ENCODE data around the gene OXT. TPM values are rescaled to one million over a fixed set of nuclear protein-coding genes. Genes with fewer than 3 reads are reported as not detected.

The OXT gene
- total and polyA plus RNA-seq, 2 of the 13 experiments (the other 11 are each of a cell fraction or from before 2014, with no cell fraction given), result not detected

GRCh38 chr20:3106658-3107463 lies 35.4 kb downstream of the OXT start:
- TSS peak; percentile 77 for BruUV-seq (replicated peaks)
- Histone ChIP-seq H3K4me1 (ENCODE audit: insufficient read depth, low read length) (peaks cover 63% of the 10 kb centered on the region), H3K27me3 (ENCODE audit: control insufficient read depth in 1 of 2, insufficient read depth in 2 of 2, low read length in 2 of 2) (no peaks in the 10 kb centered on the region), H4K20me1 (ENCODE audit: insufficient read depth, low read length) (no peaks in the 10 kb centered on the region), H3K9ac (ENCODE audit: insufficient read depth, low read depth, low read length) (peak overlapping the region; percentile 35), H3K4me2 (ENCODE audit: low read depth, low read length) (peak overlapping the region; percentile 37), H2AFZ (ENCODE audit: low read length) (no peak overlapping the region), H3K9me3 (ENCODE audit: low read length) (no peaks in the 10 kb centered on the region), H3K4me3 (replicated peaks in 1 of 3; ENCODE audit: insufficient read depth in 1 of 3, low read depth in 2 of 3, low read length in 3 of 3) (peak overlapping the region in 1 of 3 experiments; percentile 24; a peak in 1 of 6 replicates), H3K27ac (ENCODE audit: extremely low read length, insufficient read depth, low read length) (peak overlapping the region; percentile 56), H3K79me2 (ENCODE audit: insufficient read depth, low read length) (no peaks in the 10 kb centered on the region), H3K36me3 (replicated peaks in 1 of 2; ENCODE audit: control insufficient read depth in 1 of 2, insufficient read depth in 2 of 2, low read length in 2 of 2) (peaks cover 0 to 7% of the 10 kb centered on the region in 2 experiments; a peak in 2 of 5 replicates)
- in situ Hi-C loops (cut with HindIII; ENCODE audit: extremely low pct_ligation_motif_present, low pct_unique_long_range_greater_than_20kb) (no loop called here), intact Hi-C loops (cut with micrococcal nuclease; ENCODE audit: unreplicated experiment) (no loop called here)
- 40% methylated on average over 9 of the region's 14 CpGs for WGBS (ENCODE audit: low lambda C conversion rate)
- peak; percentile 83 for FAIRE-seq
- peak; percentile 43 for ATAC-seq
- CTCF ChIA-PET (ENCODE audit: low intra/inter-chr PET ratio, low total read pairs), result no interaction called here
- POLR2A ChIA-PET, result interaction anchor here (0.7 kb wide), 1 partner anchor 16 kb away, joined by 3 read pairs; no protein-coding TSS in a partner anchor
- DNase-seq (ENCODE audit: low spot score), result peak; percentile 68
- TF ChIP-seq ATF6 (CRISPR knock-in tag; conservative IDR thresholded peaks at IDR 0.05), result no peak
- TF ChIP-seq WIZ (CRISPR knock-in tag; IDR thresholded peaks at IDR 0.05), result no peak
- TF ChIP-seq AFF4 (CRISPR knock-in tag; IDR thresholded peaks at IDR 0.05), result no peak
- TF ChIP-seq BATF2 (CRISPR knock-in tag; IDR thresholded peaks at IDR 0.05), result no peak
- TF ChIP-seq, protein P1, sequence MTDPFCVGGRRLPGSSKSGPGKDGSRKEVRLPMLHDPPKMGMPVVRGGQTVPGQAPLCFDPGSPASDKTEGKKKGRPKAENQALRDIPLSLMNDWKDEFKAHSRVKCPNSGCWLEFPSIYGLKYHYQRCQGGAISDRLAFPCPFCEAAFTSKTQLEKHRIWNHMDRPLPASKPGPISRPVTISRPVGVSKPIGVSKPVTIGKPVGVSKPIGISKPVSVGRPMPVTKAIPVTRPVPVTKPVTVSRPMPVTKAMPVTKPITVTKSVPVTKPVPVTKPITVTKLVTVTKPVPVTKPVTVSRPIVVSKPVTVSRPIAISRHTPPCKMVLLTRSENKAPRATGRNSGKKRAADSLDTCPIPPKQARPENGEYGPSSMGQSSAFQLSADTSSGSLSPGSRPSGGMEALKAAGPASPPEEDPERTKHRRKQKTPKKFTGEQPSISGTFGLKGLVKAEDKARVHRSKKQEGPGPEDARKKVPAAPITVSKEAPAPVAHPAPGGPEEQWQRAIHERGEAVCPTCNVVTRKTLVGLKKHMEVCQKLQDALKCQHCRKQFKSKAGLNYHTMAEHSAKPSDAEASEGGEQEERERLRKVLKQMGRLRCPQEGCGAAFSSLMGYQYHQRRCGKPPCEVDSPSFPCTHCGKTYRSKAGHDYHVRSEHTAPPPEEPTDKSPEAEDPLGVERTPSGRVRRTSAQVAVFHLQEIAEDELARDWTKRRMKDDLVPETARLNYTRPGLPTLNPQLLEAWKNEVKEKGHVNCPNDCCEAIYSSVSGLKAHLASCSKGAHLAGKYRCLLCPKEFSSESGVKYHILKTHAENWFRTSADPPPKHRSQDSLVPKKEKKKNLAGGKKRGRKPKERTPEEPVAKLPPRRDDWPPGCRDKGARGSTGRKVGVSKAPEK (CRISPR knock-in tag; IDR thresholded peaks at IDR 0.05; ENCODE audit: borderline replicate concordance), result peak; percentile 69; the same call in 1 of the 2 replicates
- peak; percentile 84 for TF ChIP-seq ZMYM3 (CRISPR knock-in tag; IDR thresholded peaks at IDR 0.05)
- TF ChIP-seq HMGA1 (CRISPR knock-in tag; conservative IDR thresholded peaks at IDR 0.05), result no peak
- TF ChIP-seq MBD4 (IDR thresholded peaks at IDR 0.05; ENCODE audit: borderline replicate concordance, low read length), result no peak
- TF ChIP-seq ADNP (CRISPR knock-in tag; IDR thresholded peaks at IDR 0.05), result peak; percentile 46; the same call in 1 of the 2 replicates
- TF ChIP-seq GABPA (IDR thresholded peaks at IDR 0.05; ENCODE audit: low read depth, low read length), result no peak
- TF ChIP-seq GABPA (CRISPR knock-in tag; IDR thresholded peaks at IDR 0.05; ENCODE audit: low read depth), result peak; percentile 37; the same call in 1 of the 2 replicates
- TF ChIP-seq, protein P2, sequence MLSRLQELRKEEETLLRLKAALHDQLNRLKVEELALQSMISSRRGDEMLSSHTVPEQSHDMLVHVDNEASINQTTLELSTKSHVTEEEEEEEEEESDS (CRISPR knock-in tag; IDR thresholded peaks at IDR 0.05; ENCODE audit: borderline replicate concordance), result no peak
